C4-2B (cell line): ENCODE measurements around the gene ZNF773.
"Not testable (repeated sequence)": the region's sequence is repeated elsewhere in the genome, so short reads cannot be mapped to it uniquely, and the experiment has no call there.

Experiments
- H3K27ac ChIP-seq: fragments of 450-650 bp; 2 replicates; pipeline ENCODE4 v1.5.1; 2017
- ZFX ChIP-seq: fragments of 450-650 bp; IDR thresholded peaks from 2 replicates; pipeline ENCODE4 v1.6.1; 2017
- TF ChIP-seq, protein P1 (sequence below): fragments of 450-650 bp; conservative IDR thresholded peaks from 2 replicates; pipeline ENCODE4 v1.5.1; 2017; ENCODE audit warnings: mild to moderate bottlenecking

ZNF773 gene

DNA sequence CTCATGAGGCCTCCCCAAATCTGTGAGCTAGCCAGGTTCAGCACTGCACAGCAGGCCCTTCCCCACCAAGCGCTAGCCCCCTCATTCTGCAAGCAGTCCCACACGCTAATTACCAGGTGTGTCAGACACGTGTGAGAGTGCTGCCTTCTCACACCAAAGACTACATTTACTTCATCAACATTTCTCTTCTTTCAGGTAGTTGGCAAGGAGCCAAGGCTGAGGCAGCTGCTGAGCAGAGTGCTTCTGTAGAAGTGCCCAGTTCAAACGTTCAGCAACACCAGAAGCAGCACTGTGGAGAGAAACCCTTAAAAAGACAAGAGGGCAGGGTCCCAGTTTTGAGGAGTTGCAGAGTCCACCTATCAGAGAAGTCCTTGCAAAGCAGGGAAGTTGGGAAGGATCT lies 6.4 kb downstream of the ZNF773 start:
- no peak for TF ChIP-seq ZFX
- TF ChIP-seq, protein P1, sequence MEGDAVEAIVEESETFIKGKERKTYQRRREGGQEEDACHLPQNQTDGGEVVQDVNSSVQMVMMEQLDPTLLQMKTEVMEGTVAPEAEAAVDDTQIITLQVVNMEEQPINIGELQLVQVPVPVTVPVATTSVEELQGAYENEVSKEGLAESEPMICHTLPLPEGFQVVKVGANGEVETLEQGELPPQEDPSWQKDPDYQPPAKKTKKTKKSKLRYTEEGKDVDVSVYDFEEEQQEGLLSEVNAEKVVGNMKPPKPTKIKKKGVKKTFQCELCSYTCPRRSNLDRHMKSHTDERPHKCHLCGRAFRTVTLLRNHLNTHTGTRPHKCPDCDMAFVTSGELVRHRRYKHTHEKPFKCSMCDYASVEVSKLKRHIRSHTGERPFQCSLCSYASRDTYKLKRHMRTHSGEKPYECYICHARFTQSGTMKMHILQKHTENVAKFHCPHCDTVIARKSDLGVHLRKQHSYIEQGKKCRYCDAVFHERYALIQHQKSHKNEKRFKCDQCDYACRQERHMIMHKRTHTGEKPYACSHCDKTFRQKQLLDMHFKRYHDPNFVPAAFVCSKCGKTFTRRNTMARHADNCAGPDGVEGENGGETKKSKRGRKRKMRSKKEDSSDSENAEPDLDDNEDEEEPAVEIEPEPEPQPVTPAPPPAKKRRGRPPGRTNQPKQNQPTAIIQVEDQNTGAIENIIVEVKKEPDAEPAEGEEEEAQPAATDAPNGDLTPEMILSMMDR, result no peak
- H3K27ac ChIP-seq, result no peak overlapping the region

- no peak overlapping the region for H3K27ac ChIP-seq
- TF ChIP-seq, protein P1, result no peak
- TF ChIP-seq ZFX, result no peak
Observed at GRCh38 chr19:57511484-57511883, 11.7 kb downstream of the ZNF773 start.

- H3K27ac ChIP-seq, result no peak overlapping the region
- TF ChIP-seq ZFX, result no peak
- TF ChIP-seq, protein P1, result no peak
Observed at GRCh38 chr19:57512845-57513244, 13.1 kb downstream of the ZNF773 start.

DNA sequence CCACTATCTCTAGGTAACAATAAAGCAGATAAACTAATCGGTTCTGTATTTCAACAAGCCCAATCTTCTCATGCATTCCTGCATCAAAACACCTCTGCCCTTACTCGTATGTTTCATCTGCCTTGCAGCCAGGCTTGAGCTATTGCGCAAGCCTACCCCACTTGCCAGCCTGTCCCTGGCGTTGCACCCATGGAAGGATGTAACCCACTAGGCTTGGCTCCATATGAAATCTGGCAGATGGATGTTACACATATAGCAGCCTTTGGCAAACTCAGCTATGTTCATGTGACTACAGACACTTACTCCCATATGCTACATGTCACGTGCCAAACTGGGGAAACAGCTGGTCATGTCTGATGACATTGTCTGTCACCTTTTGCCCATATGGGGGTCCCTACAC lies 15.5 kb downstream of the ZNF773 start:
- H3K27ac ChIP-seq, result no peak overlapping the region
- TF ChIP-seq, protein P1, result no peak
- no peak for TF ChIP-seq ZFX

- not testable (repeated sequence) for H3K27ac ChIP-seq
Observed at GRCh38 chr19:57518021-57518420, 18.3 kb downstream of the ZNF773 start.

DNA sequence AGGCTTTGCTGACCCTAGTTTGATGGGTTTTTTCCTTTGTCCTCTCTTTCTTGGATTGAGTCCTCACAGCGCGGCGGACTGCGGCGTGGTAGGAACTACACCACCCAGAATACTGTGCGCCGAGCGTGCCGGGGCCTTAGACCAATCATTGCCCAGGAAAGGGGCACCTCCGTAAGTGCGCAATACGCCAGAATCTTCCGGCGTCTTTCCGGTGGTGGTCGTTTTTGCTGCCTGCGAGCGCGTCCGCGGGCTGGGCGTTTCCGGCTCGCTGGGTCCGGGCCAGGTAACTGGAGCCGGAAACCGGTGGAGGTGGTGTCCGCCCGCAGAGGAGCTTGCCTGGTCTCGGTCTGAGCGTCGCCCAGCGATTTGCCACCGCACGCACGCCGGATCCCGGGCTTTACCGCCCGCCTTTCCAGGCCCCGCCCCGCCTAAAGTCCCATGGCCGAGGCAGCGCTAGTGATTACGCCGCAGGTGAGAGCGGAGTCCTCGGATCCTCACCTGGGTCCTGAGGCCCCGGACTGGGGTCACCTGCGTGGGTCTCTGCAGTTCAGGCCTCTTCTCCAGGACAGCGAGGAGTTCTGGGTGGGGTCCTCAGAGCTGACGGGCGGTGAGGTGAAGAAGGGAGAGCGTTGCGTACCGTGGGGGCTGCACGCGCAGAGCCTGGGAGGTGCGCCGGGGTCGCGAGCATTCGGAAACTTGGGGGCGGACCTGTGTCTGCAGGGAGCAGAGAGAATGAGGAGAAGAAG lies 27.6 kb downstream of the ZNF773 start, which contains the start of gene ZNF549:
ZNF549 (plus strand) TSS at position 221 of the 746 bp plus-strand sequence; CDS start at position 439, 218 bp downstream.
- TF ChIP-seq, protein P1, result no peak
- no peak for TF ChIP-seq ZFX
- peak within 1 kb of the TSS; percentile 83 for H3K27ac ChIP-seq

DNA sequence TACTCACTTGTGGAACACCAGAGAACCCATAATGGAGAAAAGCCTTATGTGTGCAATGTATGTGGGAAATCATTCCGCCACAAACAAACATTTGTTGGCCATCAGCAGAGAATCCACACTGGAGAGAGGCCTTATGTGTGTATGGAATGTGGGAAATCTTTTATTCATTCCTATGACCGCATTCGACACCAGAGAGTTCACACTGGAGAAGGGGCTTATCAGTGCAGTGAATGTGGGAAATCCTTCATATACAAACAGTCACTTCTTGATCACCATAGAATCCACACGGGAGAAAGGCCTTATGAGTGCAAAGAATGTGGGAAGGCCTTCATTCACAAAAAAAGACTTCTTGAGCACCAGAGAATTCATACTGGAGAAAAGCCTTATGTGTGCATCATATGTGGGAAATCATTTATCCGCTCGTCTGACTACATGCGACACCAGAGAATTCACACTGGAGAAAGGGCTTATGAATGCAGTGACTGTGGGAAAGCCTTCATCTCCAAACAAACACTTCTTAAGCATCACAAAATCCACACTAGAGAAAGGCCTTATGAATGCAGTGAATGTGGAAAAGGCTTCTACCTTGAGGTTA lies 38.3 kb downstream of the ZNF773 start:
- no peak for TF ChIP-seq ZFX
- TF ChIP-seq, protein P1, result no peak
- no peak overlapping the region for H3K27ac ChIP-seq
